HFF-Myc (cell line): ENCODE results near the gene TMEM220.
A peak's percentile ranks its signal among the peaks of the same experiment; 100 is the strongest.

ENCODE experiments used
- DNase-seq: peaks from one replicate; pipeline ENCODE4 v3.0.0-alpha.2; 2011; ENCODE audit warnings: low read depth; ENCODE audit errors: extremely low read depth
- H3K4me3 ChIP-seq: replicated peaks from 2 replicates; pipeline ENCODE4 v1.5.1; 2011; ENCODE audit warnings: low read depth, mild to moderate bottlenecking, control low read depth, low read length
- CTCF ChIP-seq: IDR thresholded peaks from 2 replicates; pipeline ENCODE4 v1.5.1; 2012; ENCODE audit warnings: mild to moderate bottlenecking, low read depth, low read length, control low read depth; ENCODE audit errors: missing control alignments

The TMEM220 gene

GRCh38 chr17:10756185-10756584, 26.4 kb upstream of the TMEM220 start:
- no peak for DNase-seq
- H3K4me3 ChIP-seq, result no peak overlapping the region
- no peak for TF ChIP-seq CTCF

- H3K4me3 ChIP-seq, result no peak overlapping the region
- no peak for DNase-seq
- TF ChIP-seq CTCF, result no peak
Measured at GRCh38 chr17:10755592-10756127, 25.8 kb upstream of the TMEM220 start.

GRCh38 chr17:10754861-10755591, 25.2 kb upstream of the TMEM220 start:
- no peak overlapping the region for H3K4me3 ChIP-seq
- DNase-seq, result no peak
- TF ChIP-seq CTCF, result no peak

GRCh38 chr17:10754109-10754508, 24.3 kb upstream of the TMEM220 start:
- TF ChIP-seq CTCF, result peak; percentile 64
- no peak overlapping the region for H3K4me3 ChIP-seq
- no peak for DNase-seq

- no peak overlapping the region for H3K4me3 ChIP-seq
- DNase-seq, result no peak
- no peak for TF ChIP-seq CTCF
Measured at GRCh38 chr17:10752696-10753095, 22.9 kb upstream of the TMEM220 start.

- no peak for DNase-seq
- no peak for TF ChIP-seq CTCF
- H3K4me3 ChIP-seq, result no peak overlapping the region
Measured at GRCh38 chr17:10751563-10751962, 21.7 kb upstream of the TMEM220 start.
